Skeletal muscle satellite cell (primary cell): ENCODE measurements around the gene DMRTA2.
"Not testable (repeated sequence)": the region's sequence is repeated elsewhere in the genome, so short reads cannot be mapped to it uniquely, and the experiment has no call there.

Source experiments
- H3K27me3 ChIP-seq: 2 replicates; pipeline ENCODE4 v1.7.0; 2013; ENCODE audit warnings: low read length; ENCODE audit not compliant: control insufficient read depth, insufficient read depth
- H3K36me3 ChIP-seq: 2 replicates; pipeline ENCODE4 v1.7.0; 2013; ENCODE audit warnings: mild to moderate bottlenecking, control low read depth, low read length; ENCODE audit not compliant: insufficient read depth
- H3K4me1 ChIP-seq: 2 replicates; pipeline ENCODE4 v1.7.0; 2013; ENCODE audit warnings: low read length; ENCODE audit not compliant: control insufficient read depth, insufficient read depth
- H3K4me2 ChIP-seq: 2 replicates; pipeline ENCODE4 v1.7.0; 2013; ENCODE audit warnings: mild to moderate bottlenecking, low read length
- H3K4me3 ChIP-seq: 2 replicates; pipeline ENCODE4 v1.7.0; 2013; ENCODE audit warnings: low read length
- H3K9ac ChIP-seq: 2 replicates; pipeline ENCODE4 v1.7.0; 2013; ENCODE audit warnings: mild to moderate bottlenecking, low read depth, low read length, moderate library complexity
- H3K9me3 ChIP-seq: replicated peaks from 2 replicates; pipeline ENCODE4 v1.7.0; 2013; ENCODE audit warnings: mild to moderate bottlenecking, control low read depth, low read length

DMRTA2 gene

GRCh38 chr1:50416150-50416527 lies 7.1 kb downstream of the DMRTA2 start:
- Histone ChIP-seq H3K4me1 (peaks cover 5% of the 10 kb centered on the region), H3K36me3 (no peaks in the 10 kb centered on the region), H3K27me3 (peaks cover 87% of the 10 kb centered on the region), H3K4me3 (no peak overlapping the region), H3K9me3 (no peaks in the 10 kb centered on the region), H3K9ac (no peak overlapping the region), H3K4me2 (peak overlapping the region; percentile 52)

- no peaks in the 10 kb centered on the region for H3K9me3 ChIP-seq
- H3K4me3 ChIP-seq = no peak overlapping the region
- H3K9ac ChIP-seq = no peak overlapping the region
- H3K4me1 ChIP-seq = peaks cover 5% of the 10 kb centered on the region
- H3K36me3 ChIP-seq = no peaks in the 10 kb centered on the region
- peaks cover 85% of the 10 kb centered on the region for H3K27me3 ChIP-seq
- H3K4me2 ChIP-seq = no peak overlapping the region
Observed at GRCh38 chr1:50415235-50416149, 7.8 kb downstream of the DMRTA2 start.

GRCh38 chr1:50414853-50415234 lies 8.4 kb downstream of the DMRTA2 start:
- Histone ChIP-seq H3K9me3 (no peaks in the 10 kb centered on the region), H3K36me3 (no peaks in the 10 kb centered on the region), H3K27me3 (peaks cover 78% of the 10 kb centered on the region), H3K9ac (no peak overlapping the region), H3K4me1 (peaks cover 5% of the 10 kb centered on the region), H3K4me2 (no peak overlapping the region), H3K4me3 (no peak overlapping the region)

GRCh38 chr1:50412813-50413476 lies 10.3 kb downstream of the DMRTA2 start:
- H3K9ac ChIP-seq = no peak overlapping the region

GRCh38 chr1:50405814-50406213 lies 17.4 kb downstream of the DMRTA2 start:
- Histone ChIP-seq H3K4me3 (no peak overlapping the region), H3K4me1 (no peaks in the 10 kb centered on the region), H3K27me3 (peaks cover 20% of the 10 kb centered on the region), H3K9ac (no peak overlapping the region), H3K36me3 (no peaks in the 10 kb centered on the region), H3K4me2 (no peak overlapping the region), H3K9me3 (no peaks in the 10 kb centered on the region)

More at GRCh38 chr1:50412813-50413476, 10.3 kb downstream of the DMRTA2 start:
- Histone ChIP-seq H3K4me2 (no peak overlapping the region), H3K4me3 (no peak overlapping the region), H3K4me1 (peaks cover 5% of the 10 kb centered on the region), H3K9me3 (no peaks in the 10 kb centered on the region), H3K36me3 (no peaks in the 10 kb centered on the region), H3K27me3 (peaks cover 68% of the 10 kb centered on the region)

GRCh38 chr1:50393522-50394120 lies 29.6 kb downstream of the DMRTA2 start:
- Histone ChIP-seq H3K36me3 (no peaks in the 10 kb centered on the region), H3K9ac (no peak overlapping the region), H3K4me2 (no peak overlapping the region), H3K9me3 (no peaks in the 10 kb centered on the region), H3K27me3 (peaks cover 3% of the 10 kb centered on the region), H3K4me3 (no peak overlapping the region), H3K4me1 (no peaks in the 10 kb centered on the region)

GRCh38 chr1:50381551-50381950 lies 41.7 kb downstream of the DMRTA2 start:
- H3K4me3 ChIP-seq, H3K27me3 ChIP-seq, H3K4me1 ChIP-seq, H3K4me2 ChIP-seq, H3K9ac ChIP-seq, H3K36me3 ChIP-seq, H3K9me3 ChIP-seq: not testable (repeated sequence)

GRCh38 chr1:50378770-50379169 lies 44.5 kb downstream of the DMRTA2 start:
- no peaks in the 10 kb centered on the region for H3K36me3 ChIP-seq
- no peaks in the 10 kb centered on the region for H3K4me1 ChIP-seq
- H3K9ac ChIP-seq = no peak overlapping the region
- no peak overlapping the region for H3K4me3 ChIP-seq
- H3K9me3 ChIP-seq = no peaks in the 10 kb centered on the region
- peaks cover 3% of the 10 kb centered on the region for H3K27me3 ChIP-seq
- H3K4me2 ChIP-seq = no peak overlapping the region

GRCh38 chr1:50373532-50373931 lies 49.7 kb downstream of the DMRTA2 start:
- Histone ChIP-seq H3K4me2 (no peak overlapping the region), H3K9me3 (no peaks in the 10 kb centered on the region)

GRCh38 chr1:50371749-50372148 lies 51.5 kb downstream of the DMRTA2 start:
- Histone ChIP-seq H3K36me3 (no peaks in the 10 kb centered on the region), H3K4me3 (no peak overlapping the region), H3K9ac (no peak overlapping the region), H3K4me1 (no peaks in the 10 kb centered on the region), H3K4me2 (no peak overlapping the region), H3K9me3 (no peaks in the 10 kb centered on the region), H3K27me3 (peaks cover 45% of the 10 kb centered on the region)

More at GRCh38 chr1:50373532-50373931, 49.7 kb downstream of the DMRTA2 start:
- Histone ChIP-seq H3K4me1 (no peaks in the 10 kb centered on the region), H3K27me3 (peaks cover 30% of the 10 kb centered on the region), H3K9ac (no peak overlapping the region), H3K36me3 (no peaks in the 10 kb centered on the region), H3K4me3 (no peak overlapping the region)

GRCh38 chr1:50369830-50370229 lies 53.4 kb downstream of the DMRTA2 start:
- H3K36me3 ChIP-seq = no peaks in the 10 kb centered on the region
- no peak overlapping the region for H3K4me3 ChIP-seq
- H3K27me3 ChIP-seq = peaks cover 52% of the 10 kb centered on the region
- no peak overlapping the region for H3K4me2 ChIP-seq
- no peak overlapping the region for H3K9ac ChIP-seq
- H3K9me3 ChIP-seq = no peaks in the 10 kb centered on the region
- no peaks in the 10 kb centered on the region for H3K4me1 ChIP-seq
